K562 (cell line): Measurements from ENCODE around the gene BFSP1. TPM values are rescaled to one million over a fixed set of nuclear protein-coding genes. Genes with fewer than 3 reads are reported as not detected.

ENCODE experiments used
- ATAC-seq: fragments of 200-7000 bp; cut with Tn5 transposase; 3 replicates; pipeline ENCODE4 v1.9.1; 2020; ENCODE audit warnings: moderate library complexity
- BruUV-seq: library from RNA; stranded (reverse); fragments of 400-500 nt; replicated peaks from 2 replicates; lab custom pipeline; 2021; lab: Mats Ljungman, UMichigan
- CTCF ChIA-PET: fragments of 300-600 bp; formaldehyde crosslinking; extraction: SDS; loops from one replicate; lab custom pipeline; 2021; ENCODE audit warnings: low intra/inter-chr PET ratio; lab: Yijun Ruan, JAX
- POLR2A ChIA-PET: fragments of 300-600, 350-650 bp; sonication (Branson Sonifier 250); formaldehyde crosslinking; extraction: SDS; loops from one replicate; lab custom pipeline; 2021; ENCODE audit warnings: antibody characterized with exemption, inconsistent platforms; lab: Yijun Ruan, JAX
- DNase-seq, 4 experiments: peaks; one replicate each; pipeline versions ENCODE4 v3.0.0 to v3.0.0-alpha.2; 2011 to 2018; ENCODE audit warnings: low spot score in 3 of 4, mixed read lengths in 3 of 4; ENCODE audit errors: extremely low read depth in 1 of 4
- FAIRE-seq: peaks from 2 replicates; lab custom pipeline; 2011; peaks lifted over from hg19 to GRCh38; lab: Jason Lieb, UNC
- H2AFZ ChIP-seq: 2 replicates; pipeline ENCODE4 v1.6.0; 2011; ENCODE audit warnings: low read depth, low read length, control low read depth, inconsistent platforms
- H3K27ac ChIP-seq: fragments of 200-600 bp; 3 replicates; pipeline ENCODE4 v1.8.0; 2011; ENCODE audit warnings: low read depth, mild to moderate bottlenecking, control low read depth, inconsistent platforms, low read length, moderate library complexity, mixed read lengths; ENCODE audit errors: extremely low read depth
- H3K27me3 ChIP-seq, 2 experiments: fragments of 300-600 bp in 1 of 2; 2 replicates in 1 of 2; 3 replicates in 1 of 2; pipeline versions ENCODE4 v1.6.0 to v1.8.0; 2011; ENCODE audit warnings: inconsistent platforms in 2 of 2, low read length in 2 of 2, mild to moderate bottlenecking in 1 of 2, mixed read lengths in 1 of 2, moderate library complexity in 1 of 2; ENCODE audit not compliant: control insufficient read depth in 2 of 2, insufficient read depth in 2 of 2
- H3K36me3 ChIP-seq: fragments of 300-600 bp; 3 replicates; pipeline ENCODE4 v1.8.0; 2011; ENCODE audit warnings: mild to moderate bottlenecking, low read length, inconsistent platforms; ENCODE audit not compliant: control insufficient read depth, insufficient read depth
- H3K4me1 ChIP-seq, 2 experiments: fragments of 200-600 bp in 1 of 2; replicated peaks in 1 of 2; 2 replicates in 1 of 2; 3 replicates in 1 of 2; pipeline versions ENCODE4 v1.5.1 to v1.8.0; 2011; ENCODE audit warnings: inconsistent platforms in 2 of 2, low read length in 2 of 2, mild to moderate bottlenecking in 1 of 2, mixed read lengths in 1 of 2, moderate library complexity in 1 of 2; ENCODE audit not compliant: control insufficient read depth in 2 of 2, insufficient read depth in 2 of 2
- H3K4me2 ChIP-seq: 2 replicates; pipeline ENCODE4 v1.6.1; 2011; ENCODE audit warnings: low read length, control low read depth, inconsistent platforms, mixed read lengths; ENCODE audit not compliant: insufficient read depth
- H3K4me3 ChIP-seq: fragments of 200-600 bp; sonication (generic), shearing (Covaris generic); 2 replicates; pipeline ENCODE4 v1.5.1; 2016; ENCODE audit warnings: control low read depth, inconsistent platforms
- H3K79me2 ChIP-seq: fragments of 200-600 bp; 3 replicates; pipeline ENCODE4 v1.8.0; 2011; ENCODE audit warnings: low read length, inconsistent platforms; ENCODE audit not compliant: control insufficient read depth, insufficient read depth
- H3K9ac ChIP-seq, 2 experiments: 2 replicates each; pipeline versions ENCODE4 v1.6.0 to v1.6.1; 2011; ENCODE audit warnings: low read depth in 2 of 2, low read length in 2 of 2, control low read depth in 1 of 2, inconsistent platforms in 1 of 2, mild to moderate bottlenecking in 1 of 2, mixed read lengths in 1 of 2; ENCODE audit not compliant: insufficient read depth in 1 of 2
- H3K9me1 ChIP-seq: one replicate; pipeline ENCODE4 v1.6.0; 2011; ENCODE audit warnings: inconsistent platforms, mild to moderate bottlenecking, low read length, moderate library complexity; ENCODE audit not compliant: control insufficient read depth, insufficient read depth
- H3K9me3 ChIP-seq: replicated peaks from 2 replicates; pipeline ENCODE4 v1.5.1; 2011; ENCODE audit warnings: low read depth, low read length, inconsistent platforms; ENCODE audit not compliant: control insufficient read depth, insufficient read depth
- H4K20me1 ChIP-seq: replicated peaks from 2 replicates; pipeline ENCODE4 v1.6.1; 2011; ENCODE audit warnings: low read length, inconsistent platforms, mixed read lengths; ENCODE audit not compliant: control insufficient read depth, insufficient read depth
- ERF ChIP-seq: fragments of 450-650 bp; formaldehyde crosslinking; IDR thresholded peaks from 2 replicates; pipeline ENCODE4 v1.4.0; 2020; ENCODE audit warnings: mild to moderate bottlenecking, mixed read lengths
- ESRRA ChIP-seq: fragments of 450-650 bp; IDR thresholded peaks from 2 replicates; pipeline ENCODE4 v1.6.1; 2014; ENCODE audit warnings: low read depth, mild to moderate bottlenecking, moderate library complexity, borderline replicate concordance
- MTA3 ChIP-seq: fragments of 450-650 bp; formaldehyde crosslinking; IDR thresholded peaks from 2 replicates; pipeline ENCODE4 v1.6.1; 2017; ENCODE audit warnings: mild to moderate bottlenecking, borderline replicate concordance
- RBM25 ChIP-seq: fragments of 200-400 bp; formaldehyde crosslinking; IDR thresholded peaks from 2 replicates; pipeline ENCODE4 v1.6.1; 2018; ENCODE audit warnings: low read length, low read depth, moderate library complexity; ENCODE audit not compliant: severe bottlenecking
- REST ChIP-seq, 2 experiments: fragments of 450-650 bp; formaldehyde crosslinking in 1 of 2; IDR thresholded peaks; 2 replicates each; pipeline versions ENCODE4 v1.4.0 to v1.6.1; 2014 to 2020; ENCODE audit warnings: mild to moderate bottlenecking in 2 of 2, borderline replicate concordance in 1 of 2, low read depth in 1 of 2
- SUPT5H ChIP-seq: fragments of 450-650 bp; IDR thresholded peaks from 2 replicates; pipeline ENCODE4 v1.6.1; 2016
- TAF1 ChIP-seq: IDR thresholded peaks from 2 replicates; pipeline ENCODE4 v1.6.1; 2011; ENCODE audit warnings: mild to moderate bottlenecking, low read length, moderate library complexity; ENCODE audit not compliant: insufficient read depth, control insufficient read depth, severe bottlenecking; ENCODE audit errors: extremely low read depth
- ZC3H11A ChIP-seq: IDR thresholded peaks from 2 replicates; pipeline ENCODE4 v1.6.1; 2012; ENCODE audit warnings: low read depth, low read length, improper control_type of control experiment
- WGBS: fragments of 100-300 bp; shearing (Covaris generic); methylation state at CpG from one replicate; pipeline ENCODE4 v1.1.6; 2016; ENCODE audit warnings: low coverage, mixed read lengths; ENCODE audit not compliant: insufficient coverage; ENCODE audit errors: missing lambda C conversion rate; 5-methylcytosine and 5-hydroxymethylcytosine counted together
- in situ Hi-C: fragments of 300-500 bp; cut with MboI; formaldehyde crosslinking; loops from 4 replicates; pipeline ENCODE4 v1.15.0; 2018; ENCODE audit warnings: inconsistent platforms, mixed read lengths
- intact Hi-C: fragments of 100-400 bp; cut with micrococcal nuclease; formaldehyde crosslinking; loops from 2 replicates; pipeline ENCODE4 v1.14.2; 2022
- polyA plus RNA-seq, 8 experiments: library from polyadenylated mRNA; depleted of rRNA in 4 of 8; stranded (reverse) in 5 of 8; unstranded in 3 of 8; fragments of >200 nt; fragmentation: Nextera tagmentation in 2 of 8; fragmentation: Illumina TruSeq in 1 of 8; extraction: Ambion mirVana in 2 of 8; extraction: Trizol in 1 of 8; gene quantifications; 2 replicates each; pipeline versions ENCODE4 v1.2.1 to v1.2.3, GENCODE V29; 2011 to 2014; ENCODE audit warnings: inconsistent platforms in 1 of 8, missing spikeins in 1 of 8
- total RNA-seq, 7 experiments: library from RNA; depleted of rRNA in 6 of 7; stranded (reverse); fragments of >200 nt in 6 of 7; fragmentation: Illumina TruSeq in 2 of 7; extraction: Trizol in 2 of 7; gene quantifications; 2 replicates each; pipeline versions ENCODE4 v1.2.1 to v1.2.3, GENCODE V29; 2011 to 2021; ENCODE audit warnings: low replicate concordance in 1 of 7

Gene BFSP1
- total and polyA plus RNA-seq, 9 of the 15 experiments (the other 6 are each of a cell fraction or from before 2014, with no cell fraction given): 0.09 to 0.86 (median 0.40) TPM

GRCh38 chr20:17534077-17534476 lies 2.9 kb upstream of the BFSP1 start:
- no TSS peak for BruUV-seq
- no peaks in the 10 kb centered on the region for H4K20me1 ChIP-seq
- H3K4me3 ChIP-seq: no peak overlapping the region
- H3K27me3 ChIP-seq: no peaks in the 10 kb centered on the region
- ChIA-PET CTCF (no interaction called here), POLR2A (no interaction called here)
- no peaks in the 10 kb centered on the region for H3K9me1 ChIP-seq
- H2AFZ ChIP-seq: no peak overlapping the region
- H3K79me2 ChIP-seq: no peaks in the 10 kb centered on the region
- ATAC-seq: no peak
- TF ChIP-seq ESRRA (no peak), MTA3 (no peak), ERF (CRISPR knock-in tag) (no peak)
- in situ Hi-C loops: no loop called here
- no peak overlapping the region for H3K4me2 ChIP-seq
- H3K9me3 ChIP-seq: no peaks in the 10 kb centered on the region
- H3K27ac ChIP-seq: no peak overlapping the region
- FAIRE-seq: no peak
- H3K4me1 ChIP-seq: 0 out of 5 replicates have a peak, but pooled peaks cover 0 to 5% of the 10 kb centered on the region in 2 experiments
- no peak for DNase-seq
- intact Hi-C loops: loop anchor here (10.0 kb wide), 2 partner anchors 361 to 461 kb away; no protein-coding TSS in a partner anchor
- H3K36me3 ChIP-seq: no peaks in the 10 kb centered on the region
- H3K9ac ChIP-seq: no peak overlapping the region
- 51% methylated on average over 3 of the region's 3 CpGs for WGBS

DNA sequence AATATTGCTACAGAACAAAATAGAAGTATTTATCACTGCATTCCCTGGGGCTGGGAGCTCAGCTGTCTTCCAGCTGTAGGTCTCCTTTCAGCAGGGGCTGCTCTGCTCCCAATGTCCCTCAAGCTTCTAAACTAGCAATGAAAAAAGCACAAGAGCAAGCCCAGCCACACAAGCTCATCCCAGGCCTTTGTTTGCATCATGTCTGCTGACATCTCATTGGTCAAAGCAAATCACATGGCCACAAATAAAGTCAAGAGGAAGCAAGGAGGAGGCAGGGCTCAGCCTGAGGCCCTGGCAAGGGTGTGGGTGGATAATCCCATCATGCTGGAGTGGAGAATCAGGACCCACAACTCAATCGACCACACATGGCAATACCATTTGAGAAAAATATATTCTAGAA lies 2.2 kb upstream of the BFSP1 start:
- in situ Hi-C loops (no loop called here), intact Hi-C loops (loop anchor here (10.0 kb wide), 2 partner anchors 361 to 461 kb away; no protein-coding TSS in a partner anchor)
- CTCF ChIA-PET: no interaction called here
- BruUV-seq: no TSS peak
- Histone ChIP-seq H3K9me3 (no peaks in the 10 kb centered on the region), H3K79me2 (no peaks in the 10 kb centered on the region), H3K27ac (no peak overlapping the region), H3K4me2 (no peak overlapping the region), H3K4me1 (0 out of 5 replicates have a peak, but pooled peaks cover 0 to 5% of the 10 kb centered on the region in 2 experiments), H3K9ac (no peak overlapping the region), H2AFZ (peak overlapping the region; percentile 63; the same call in 1 of the 2 replicates), H3K27me3 (no peaks in the 10 kb centered on the region), H4K20me1 (no peaks in the 10 kb centered on the region), H3K9me1 (no peaks in the 10 kb centered on the region), H3K36me3 (no peaks in the 10 kb centered on the region), H3K4me3 (no peak overlapping the region)
- WGBS: 0% methylated on average over 1 of the region's 1 CpG
- ATAC-seq: peak; percentile 80
- peak; percentile 12 to 44 (median 25) for DNase-seq
- POLR2A ChIA-PET: no interaction called here
- FAIRE-seq: peak; percentile 79
- TF ChIP-seq ZC3H11A (no peak), REST (IDR thresholded peaks at IDR 0.05; ENCODE audit: borderline replicate concordance) (no peak), REST (CRISPR knock-in tag; IDR thresholded peaks at IDR 0.05; ENCODE audit: low read depth) (no peak), TAF1 (no peak), RBM25 (peak; percentile 50), SUPT5H (no peak)
